Astrocyte (in vitro differentiated cells and primary cell): ENCODE results near the gene IGFBP5.

Experiments used
- CTCF ChIP-seq: IDR thresholded peaks from 2 replicates; pipeline ENCODE4 v1.5.1; 2011; ENCODE audit warnings: low read depth, mild to moderate bottlenecking, inconsistent platforms, low read length, moderate library complexity; ENCODE audit not compliant: insufficient read depth
- EZH2 ChIP-seq: IDR thresholded peaks from 2 replicates; pipeline ENCODE4 v1.6.1; 2012; ENCODE audit warnings: mild to moderate bottlenecking, low read length, inconsistent platforms; ENCODE audit not compliant: insufficient read depth

- TF ChIP-seq CTCF (no peak), EZH2 (no peak)
Measured at GRCh38 chr2:216635171-216635570, 60.2 kb downstream of the IGFBP5 start.
